Suppressor macrophage (primary cell): ENCODE measurements around the gene LMBRD2.
A peak's percentile ranks its signal among the peaks of the same experiment; 100 is the strongest.
"Not testable (repeated sequence)": the region's sequence is repeated elsewhere in the genome, so short reads cannot be mapped to it uniquely, and the experiment has no call there.

ENCODE experiments used
- DNase-seq, 4 experiments: peaks; one replicate each; pipeline ENCODE4 v3.0.0-alpha.2; 2020 to 2022

The LMBRD2 gene

GRCh38 chr5:36160617-36161016, 8.9 kb upstream of the LMBRD2 start:
- no peak for DNase-seq

- DNase-seq: peak in 1 of 4 experiments; percentile 10
Observed at GRCh38 chr5:36158144-36158543, 6.5 kb upstream of the LMBRD2 start.

DNA sequence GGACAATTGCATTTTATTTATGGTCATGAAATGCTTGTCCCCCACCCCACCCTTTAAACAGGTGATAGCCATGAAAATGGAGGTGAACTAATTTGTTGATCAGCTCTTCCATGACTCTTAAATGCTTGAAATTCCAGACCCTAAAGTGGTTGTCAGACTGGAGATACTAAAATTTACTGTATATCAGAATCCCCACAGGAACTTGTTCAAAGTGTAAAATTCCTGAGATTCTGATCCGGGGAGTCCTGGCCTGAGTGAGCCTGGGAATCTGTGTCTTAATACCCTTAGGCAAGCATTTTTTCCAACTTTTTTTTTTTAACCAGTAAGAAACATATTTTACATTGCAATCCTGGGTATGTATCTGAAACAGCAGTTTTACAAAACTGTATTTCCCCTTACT, 4.9 kb upstream of the LMBRD2 start:
- DNase-seq: peak in 1 of 4 experiments; percentile 1

DNA sequence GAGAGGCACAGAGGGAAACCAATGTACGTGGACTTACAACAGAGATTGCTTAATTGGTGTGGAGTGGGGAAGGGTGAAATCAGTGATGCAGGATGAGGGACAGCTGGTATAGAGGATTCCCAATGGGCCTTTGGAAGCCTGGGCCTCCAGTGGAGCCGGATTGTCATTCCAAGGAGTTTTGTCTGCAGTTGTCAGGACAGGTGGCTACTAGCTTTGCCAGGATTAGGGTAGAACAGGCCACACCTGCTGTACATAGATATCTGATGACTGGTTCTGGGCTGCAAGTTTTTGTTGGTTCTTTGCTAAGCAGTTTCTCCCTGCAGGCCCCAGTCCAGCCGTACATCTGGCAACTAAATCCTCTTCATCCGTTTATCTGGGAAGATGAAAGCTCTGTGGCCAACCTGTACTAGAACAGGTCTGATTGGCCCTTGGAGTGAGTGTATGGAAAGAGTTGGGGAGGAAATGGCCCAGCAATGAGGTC, 4.5 kb upstream of the LMBRD2 start:
- no peak for DNase-seq

- DNase-seq: no peak
Observed at GRCh38 chr5:36155291-36155690, 3.6 kb upstream of the LMBRD2 start.

DNA sequence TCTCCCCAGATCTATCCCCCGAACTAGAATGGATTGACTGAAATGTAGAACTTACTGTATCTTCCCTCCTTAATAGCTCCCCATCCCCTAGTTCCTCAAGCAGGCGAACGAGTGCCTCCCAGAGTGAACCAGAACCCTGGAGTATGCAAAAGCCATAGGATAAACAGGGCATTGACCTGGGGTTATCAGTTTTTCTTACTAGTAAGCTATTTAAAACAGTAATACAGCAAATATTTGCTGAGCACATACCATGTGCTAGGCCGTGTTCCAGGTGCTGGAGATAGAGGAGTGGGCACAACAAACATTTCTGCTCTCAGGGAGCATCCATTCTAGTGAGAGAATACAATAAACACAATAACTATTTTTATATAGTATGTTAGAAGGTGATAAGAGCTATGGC, 2.0 kb upstream of the LMBRD2 start:
- no peak for DNase-seq

GRCh38 chr5:36153298-36153677, 1.6 kb upstream of the LMBRD2 start:
- no peak for DNase-seq

DNA sequence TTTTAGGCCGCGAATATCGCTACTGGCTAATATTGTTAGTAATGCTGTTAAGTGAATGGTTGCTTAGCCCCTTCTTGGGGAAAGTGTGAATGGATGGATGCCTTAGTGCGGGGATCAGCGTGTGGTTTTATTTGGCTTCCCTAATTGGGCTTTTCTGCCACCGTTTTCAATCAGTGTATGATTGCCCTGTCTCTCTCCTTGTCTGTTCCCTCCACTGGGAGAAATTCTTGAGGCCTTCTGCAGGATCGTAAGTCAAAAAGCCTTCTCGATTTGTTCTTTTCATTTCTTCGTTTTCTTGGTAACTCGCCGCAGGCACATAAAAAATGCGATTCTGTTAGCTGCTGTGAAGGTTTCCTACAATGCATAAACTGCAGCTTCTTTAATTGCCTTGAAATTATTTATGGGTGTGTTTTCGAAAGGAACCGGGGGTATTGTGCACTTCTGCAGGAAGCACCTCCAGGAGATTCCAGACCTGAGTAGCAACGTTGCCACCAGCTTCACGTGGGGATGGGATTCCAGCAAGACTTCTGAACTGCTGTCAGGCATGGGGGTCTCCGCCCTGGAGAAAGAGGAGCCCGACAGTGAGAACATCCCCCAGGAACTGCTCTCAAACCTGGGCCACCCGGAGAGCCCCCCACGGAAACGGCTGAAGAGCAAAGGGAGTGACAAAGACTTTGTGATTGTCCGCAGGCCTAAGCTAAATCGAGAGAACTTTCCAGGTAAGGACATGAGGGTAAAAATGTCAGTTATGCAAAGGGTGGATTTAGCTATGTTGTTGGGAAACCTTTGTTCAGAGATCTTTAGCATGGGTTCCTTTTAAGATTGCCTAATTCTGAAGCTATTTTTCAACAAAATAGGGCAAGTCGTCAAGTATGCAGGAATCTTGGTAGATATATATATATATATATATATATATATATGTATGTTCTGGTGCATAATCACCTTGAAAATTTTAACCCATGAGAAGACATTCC, 924 bp upstream of the LMBRD2 start:
- DNase-seq: peak in 3 of 4 experiments; percentile 4 to 17 (median 8)

DNA sequence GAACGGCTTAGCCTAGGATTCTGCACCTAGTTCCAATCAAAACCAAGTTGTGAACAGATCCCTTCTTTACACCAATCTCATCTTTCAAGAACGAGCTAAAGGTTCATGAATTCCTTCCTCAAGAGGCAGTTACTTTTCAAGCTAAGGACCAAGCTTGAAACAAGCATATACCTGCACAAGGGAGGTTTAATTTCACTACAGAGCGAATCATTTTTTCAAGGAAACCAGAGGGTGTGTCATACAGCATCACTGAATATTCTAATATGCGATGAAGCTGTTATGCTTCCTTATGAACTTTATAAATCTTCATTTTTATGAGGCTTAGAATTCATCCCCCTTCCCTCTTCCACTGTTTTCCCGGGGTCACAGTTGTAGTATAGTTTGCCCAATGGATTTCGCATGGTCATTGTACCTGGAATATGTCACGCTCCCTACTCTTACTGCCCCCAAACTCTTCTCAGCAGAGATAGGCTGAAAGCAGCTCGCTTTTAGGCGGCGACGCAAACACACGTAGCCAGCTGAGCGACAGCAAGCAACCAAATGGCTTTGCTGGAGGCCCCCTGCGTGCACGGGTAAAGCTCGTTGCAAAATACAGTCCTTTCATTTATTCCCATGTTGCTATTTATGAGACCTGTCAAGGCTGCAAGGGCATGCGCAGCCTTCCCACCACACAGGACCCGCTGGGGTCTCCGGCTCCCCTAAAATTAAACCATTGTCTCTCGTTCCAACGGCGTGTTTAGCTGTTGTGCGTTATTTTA, 832 bp downstream of the LMBRD2 start:
- peak; percentile 57 to 74 (median 67) for DNase-seq

DNA sequence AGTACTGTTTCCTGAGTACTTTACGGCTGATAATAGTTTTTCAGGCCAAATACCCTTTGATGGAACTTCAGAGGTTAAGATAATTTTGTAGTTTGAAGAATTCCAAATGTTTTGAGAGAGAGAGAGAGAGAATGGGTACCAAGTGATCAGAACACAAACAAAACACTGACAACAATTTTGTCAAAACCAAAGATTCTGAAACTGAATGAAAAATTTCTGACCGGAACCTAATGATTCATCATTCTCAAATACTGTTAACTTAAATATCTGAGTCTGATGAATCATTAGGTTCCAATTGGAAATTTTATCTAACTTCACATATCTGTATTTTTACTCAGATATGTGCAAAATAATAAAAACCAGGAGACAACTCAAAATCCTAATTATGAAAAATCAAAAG, 4.0 kb downstream of the LMBRD2 start:
- DNase-seq: no peak

DNA sequence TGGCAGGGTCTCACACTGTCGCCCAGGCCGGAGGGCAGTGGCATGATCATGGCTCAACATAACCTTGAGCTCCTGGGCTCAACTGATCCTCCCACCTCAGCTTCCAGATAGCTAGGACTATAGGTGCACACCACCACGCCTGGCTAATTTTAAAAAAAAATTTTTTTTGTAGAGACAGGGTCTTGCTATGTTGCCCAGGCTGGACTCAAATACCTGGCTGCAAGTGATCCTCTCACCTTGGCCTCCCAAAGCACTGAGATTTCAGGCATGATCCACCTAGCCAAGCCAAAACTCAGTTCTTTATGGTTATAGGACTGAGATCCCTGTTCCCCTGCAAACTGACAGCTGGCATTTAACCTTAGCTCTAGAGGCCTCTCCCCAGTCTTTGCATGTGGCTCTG, 5.3 kb downstream of the LMBRD2 start:
- no peak for DNase-seq

DNA sequence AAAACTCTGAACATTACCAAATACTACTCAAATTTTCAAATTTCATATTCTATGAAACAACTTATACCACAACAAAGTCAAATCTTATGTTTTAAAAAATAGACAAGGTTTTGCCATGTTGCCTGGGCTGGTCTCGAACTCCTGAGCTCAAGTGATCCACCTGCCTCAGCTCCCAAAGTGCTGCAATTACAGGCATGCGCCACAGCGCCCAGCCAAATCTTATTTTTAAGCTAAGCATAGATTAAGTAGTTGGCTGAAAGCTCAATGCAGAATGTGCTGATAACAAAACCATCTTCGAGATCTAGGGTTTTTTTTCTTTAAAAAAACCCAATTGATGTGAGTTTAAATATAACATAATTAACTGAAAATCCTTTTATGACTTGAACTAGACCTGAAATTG, 6.4 kb downstream of the LMBRD2 start:
- DNase-seq: no peak

GRCh38 chr5:36138900-36139683, 12.6 kb downstream of the LMBRD2 start:
- no peak for DNase-seq

DNA sequence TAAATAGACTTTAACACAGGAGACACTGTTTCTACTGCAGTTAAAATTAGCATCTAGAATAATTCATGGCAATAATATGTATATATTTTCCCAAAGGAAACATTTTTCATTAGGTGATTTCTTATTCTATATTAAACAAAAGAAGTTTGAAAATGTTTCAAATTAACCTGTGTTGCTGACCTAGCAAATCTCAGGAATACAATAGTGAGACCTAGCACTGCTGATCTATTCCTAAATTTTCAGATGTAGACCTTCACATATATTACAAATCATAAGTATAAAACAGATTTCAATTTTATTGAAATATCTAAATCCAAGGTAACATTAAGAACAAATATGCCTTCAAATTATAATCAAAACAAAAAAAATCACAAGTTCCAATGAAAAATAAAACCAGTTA, 15.1 kb downstream of the LMBRD2 start:
- no peak for DNase-seq

DNA sequence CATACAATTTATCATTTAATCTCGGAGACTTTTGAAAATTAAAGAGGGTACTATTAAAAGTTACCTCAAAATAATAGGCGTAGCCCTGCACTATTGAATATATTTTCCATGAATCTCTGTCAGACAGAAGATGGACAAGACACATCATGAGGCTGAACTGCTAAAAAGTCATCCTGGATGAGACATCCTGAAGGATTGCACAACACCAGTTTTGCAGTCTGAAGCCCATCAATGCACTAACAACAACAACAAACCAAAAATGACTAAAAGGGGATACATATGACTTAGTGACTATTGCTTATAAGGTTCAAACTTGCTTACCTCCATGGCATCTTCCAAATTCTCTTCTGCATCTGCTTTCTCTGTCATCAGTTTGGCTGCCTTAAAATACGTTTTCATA, 15.7 kb downstream of the LMBRD2 start:
- DNase-seq: no peak

DNA sequence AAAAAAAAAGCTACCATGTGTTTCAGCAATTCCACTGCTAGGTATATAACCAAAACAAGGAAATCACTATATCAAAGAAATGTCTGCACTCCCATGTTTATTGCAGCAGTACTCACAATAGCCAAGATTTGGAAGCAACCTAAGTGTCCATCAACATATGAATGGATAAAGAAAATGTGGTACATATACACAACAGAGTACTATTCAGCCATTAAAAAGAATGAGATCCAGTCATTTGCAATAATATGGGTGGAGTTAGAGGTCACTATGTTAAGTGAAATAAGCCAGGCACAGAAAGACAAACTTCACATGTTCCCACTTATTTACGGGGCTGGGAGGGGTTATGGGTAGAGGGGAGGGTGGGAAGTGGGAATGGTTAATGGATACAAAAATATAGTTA, 18.7 kb downstream of the LMBRD2 start:
- not testable (repeated sequence) for DNase-seq

- DNase-seq: not testable (repeated sequence)
Observed at GRCh38 chr5:36129666-36130065, 22.0 kb downstream of the LMBRD2 start.

DNA sequence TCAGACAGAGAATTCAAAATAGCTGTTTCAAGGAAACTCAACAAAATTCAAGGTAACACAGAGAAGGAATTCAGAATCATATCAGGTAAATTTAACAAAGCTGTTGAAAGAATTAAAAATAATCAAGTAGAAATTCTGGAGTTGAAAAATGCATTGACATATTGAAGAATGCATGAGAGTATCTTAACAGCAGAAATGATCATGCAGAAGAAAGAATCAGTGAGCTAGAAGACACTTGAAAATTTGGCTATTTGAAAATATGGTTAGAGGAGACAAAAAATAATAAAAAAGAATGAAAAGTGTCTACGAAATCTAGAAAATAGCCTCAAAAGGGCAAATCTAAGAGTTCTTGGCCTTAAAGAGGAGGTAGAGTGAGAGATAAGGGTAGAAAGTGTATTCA, 22.9 kb downstream of the LMBRD2 start:
- DNase-seq: no peak

- DNase-seq: no peak
Observed at GRCh38 chr5:36125868-36126267, 25.8 kb downstream of the LMBRD2 start.

- DNase-seq: no peak
Observed at GRCh38 chr5:36111238-36111637, 40.4 kb downstream of the LMBRD2 start.

GRCh38 chr5:36108758-36109460, 42.8 kb downstream of the LMBRD2 start:
- DNase-seq: peak in 1 of 4 experiments; percentile 1

- DNase-seq: no peak
Observed at GRCh38 chr5:36105819-36106218, 45.9 kb downstream of the LMBRD2 start.
